GM12878 (cell line): ENCODE results near the gene TACC2. TPM values are rescaled to one million over a fixed set of nuclear protein-coding genes. Genes with fewer than 3 reads are reported as not detected.

Source experiments
- ATAC-seq: fragments of 200-7000 bp; cut with Tn5 transposase; 3 replicates; pipeline ENCODE4 v1.9.1; 2020; ENCODE audit warnings: mild to moderate bottlenecking, moderate library complexity
- BruUV-seq: library from RNA; stranded (reverse); fragments of 400-500 nt; replicated peaks from 2 replicates; lab custom pipeline; 2021; lab: Mats Ljungman, UMichigan
- CTCF ChIA-PET: fragments of 300-600 bp; sonication (Branson Sonifier 250); formaldehyde crosslinking; extraction: SDS; loops from one replicate; lab custom pipeline; 2021; ENCODE audit warnings: inconsistent platforms; lab: Yijun Ruan, JAX
- POLR2A ChIA-PET: fragments of 350-600 bp; formaldehyde crosslinking; extraction: SDS; loops from one replicate; lab custom pipeline; 2021; ENCODE audit warnings: inconsistent platforms; lab: Charles Lee
- RAD21 ChIA-PET: fragments of 300-600 bp; sonication (Branson Sonifier 250); formaldehyde crosslinking; loops from one replicate; lab custom pipeline; 2023; ENCODE audit warnings: antibody characterized with exemption; ENCODE audit not compliant: unreplicated experiment; lab: Charles Lee
- SMC1A ChIA-PET: fragments of 300-600 bp; sonication (Branson Sonifier 250); formaldehyde crosslinking; loops from one replicate; lab custom pipeline; 2023; ENCODE audit not compliant: unreplicated experiment, uncharacterized antibody; lab: Charles Lee
- DNase-seq: peaks from one replicate; pipeline ENCODE4 v3.0.0-alpha.2; 2011; ENCODE audit warnings: low read depth, low spot score
- FAIRE-seq: peaks from 3 replicates; lab custom pipeline; 2011; peaks lifted over from hg19 to GRCh38; lab: Jason Lieb, UNC
- H2AFZ ChIP-seq: 2 replicates; pipeline ENCODE4 v1.6.0; 2011; ENCODE audit warnings: low read depth, low read length, control low read depth; ENCODE audit not compliant: control insufficient read depth
- H3K27ac ChIP-seq: 2 replicates; pipeline ENCODE4 v1.5.1; 2011; ENCODE audit warnings: control low read depth; ENCODE audit not compliant: control insufficient read depth, insufficient read depth
- H3K27me3 ChIP-seq, 2 experiments: replicated peaks in 1 of 2; 2 replicates each; pipeline versions ENCODE4 v1.6.0 to v1.6.1; 2011; ENCODE audit warnings: low read length in 1 of 2; ENCODE audit not compliant: control insufficient read depth in 2 of 2, insufficient read depth in 2 of 2
- H3K36me3 ChIP-seq, 2 experiments: 2 replicates each; pipeline ENCODE4 v1.5.1; 2011; ENCODE audit warnings: low read length in 1 of 2; ENCODE audit not compliant: control insufficient read depth in 2 of 2, insufficient read depth in 2 of 2
- H3K4me1 ChIP-seq: 2 replicates; pipeline ENCODE4 v1.6.1; 2011; ENCODE audit warnings: mild to moderate bottlenecking, low read length, moderate library complexity, mixed read lengths; ENCODE audit not compliant: control insufficient read depth, insufficient read depth
- H3K4me2 ChIP-seq: 2 replicates; pipeline ENCODE4 v1.6.0; 2011; ENCODE audit warnings: control low read depth; ENCODE audit not compliant: control insufficient read depth, insufficient read depth
- H3K4me3 ChIP-seq: fragments of 200-600 bp; sonication (generic); 2 replicates; pipeline ENCODE4 v1.5.1; 2016
- H3K79me2 ChIP-seq: 2 replicates; pipeline ENCODE4 v1.6.0; 2011; ENCODE audit warnings: low read length; ENCODE audit not compliant: control insufficient read depth, insufficient read depth
- H3K9ac ChIP-seq: 2 replicates; pipeline ENCODE4 v1.8.0; 2011; ENCODE audit warnings: low read length, control low read depth, mixed read lengths; ENCODE audit not compliant: control insufficient read depth, insufficient read depth
- H3K9me3 ChIP-seq: replicated peaks from 3 replicates; pipeline ENCODE4 v1.5.1; 2011; ENCODE audit warnings: mild to moderate bottlenecking, low read length; ENCODE audit not compliant: control insufficient read depth, insufficient read depth
- H4K20me1 ChIP-seq: 2 replicates; pipeline ENCODE4 v1.6.0; 2011; ENCODE audit not compliant: control insufficient read depth, insufficient read depth
- ASH2L ChIP-seq: fragments of 300-600, 200-600 bp; sonication (generic); IDR thresholded peaks from 2 replicates; pipeline ENCODE4 v1.6.1; 2017; ENCODE audit warnings: low read depth, mild to moderate bottlenecking, borderline replicate concordance
- CEBPB ChIP-seq, 2 experiments: fragments of 150-350 bp in 1 of 2; IDR thresholded peaks; 2 replicates each; pipeline ENCODE4 v1.6.1; 2012 to 2014; ENCODE audit warnings: low read depth in 2 of 2, low read length in 2 of 2, borderline replicate concordance in 1 of 2, inconsistent platforms in 1 of 2
- CHD1 ChIP-seq: IDR thresholded peaks from 2 replicates; pipeline ENCODE4 v1.6.1; 2012; ENCODE audit warnings: low read depth, low read length, improper control_type of control experiment
- EGR1 ChIP-seq, 2 experiments: IDR thresholded peaks; 1 replicate in 1 of 2; 2 replicates in 1 of 2; pipeline ENCODE4 v1.6.1; 2011 to 2012; ENCODE audit warnings: low read depth in 2 of 2, low read length in 2 of 2, borderline replicate concordance in 1 of 2, mild to moderate bottlenecking in 1 of 2, moderate library complexity in 1 of 2
- FOS ChIP-seq: IDR thresholded peaks from 3 replicates; pipeline ENCODE4 v1.6.1; 2011; ENCODE audit warnings: borderline replicate concordance; ENCODE audit not compliant: insufficient read length; ENCODE audit errors: extremely low read depth
- IKZF2 ChIP-seq, 2 experiments: fragments of 450-650 bp; IDR thresholded peaks; 2 replicates each; pipeline ENCODE4 v1.6.1; 2017; ENCODE audit warnings: mild to moderate bottlenecking in 2 of 2, moderate library complexity in 2 of 2
- IRF3 ChIP-seq: fragments of 450-650 bp; IDR thresholded peaks from 2 replicates; pipeline ENCODE4 v1.6.1; 2014; ENCODE audit warnings: mild to moderate bottlenecking
- NR2C1 ChIP-seq: fragments of 450-650 bp; IDR thresholded peaks from 2 replicates; pipeline ENCODE4 v1.6.1; 2017; ENCODE audit warnings: antibody characterized with exemption, mild to moderate bottlenecking, moderate library complexity
- SMAD5 ChIP-seq: IDR thresholded peaks from 2 replicates; pipeline ENCODE4 v1.6.1; 2016; ENCODE audit warnings: antibody characterized with exemption, low read depth
- TAF1 ChIP-seq: IDR thresholded peaks from 2 replicates; pipeline ENCODE4 v1.6.1; 2011; ENCODE audit warnings: mild to moderate bottlenecking, low read depth, low read length, borderline replicate concordance
- TCF7 ChIP-seq: IDR thresholded peaks from 2 replicates; pipeline ENCODE4 v1.6.1; 2014; ENCODE audit warnings: antibody characterized with exemption, borderline replicate concordance
- YBX1 ChIP-seq: fragments of 450-650 bp; IDR thresholded peaks from 2 replicates; pipeline ENCODE4 v1.6.1; 2016; ENCODE audit warnings: antibody characterized with exemption
- ZNF217 ChIP-seq: fragments of 450-650 bp; IDR thresholded peaks from 2 replicates; pipeline ENCODE4 v1.6.1; 2017; ENCODE audit warnings: antibody characterized with exemption, mild to moderate bottlenecking
- WGBS: methylation state at CpG from one replicate; pipeline ENCODE4 v1.1.6; 2016; ENCODE audit warnings: low lambda C conversion rate; ENCODE audit not compliant: insufficient replicate concordance, insufficient coverage; ENCODE audit errors: missing lambda C conversion rate; 5-methylcytosine and 5-hydroxymethylcytosine counted together
- in situ Hi-C: fragments of 300-500 bp; cut with MboI; formaldehyde crosslinking; loops from 9 replicates; pipeline ENCODE4 v1.14.3; 2018; ENCODE audit warnings: mixed read lengths
- intact Hi-C: fragments of 100-400 bp; cut with micrococcal nuclease; formaldehyde crosslinking; loops from one replicate; pipeline ENCODE4 v1.14.2; 2022; ENCODE audit not compliant: unreplicated experiment
- polyA plus RNA-seq, 11 experiments: library from polyadenylated mRNA; depleted of rRNA in 4 of 11; unstranded in 6 of 11; stranded (reverse) in 5 of 11; fragments of >200 nt; fragmentation: Nextera tagmentation in 4 of 11; fragmentation: Illumina TruSeq in 1 of 11; extraction: Ambion mirVana in 4 of 11; extraction: Trizol in 1 of 11; gene quantifications; 1 replicate in 1 of 11; 2 replicates in 10 of 11; pipeline versions ENCODE4 v1.2.1 to v1.2.3, GENCODE V29; 2011 to 2016; ENCODE audit warnings: inconsistent platforms in 2 of 11, missing spikeins in 2 of 11, low read depth in 1 of 11
- total RNA-seq, 4 experiments: library from RNA; depleted of rRNA in 3 of 4; stranded (reverse); fragments of >200 nt in 3 of 4; fragmentation: Illumina TruSeq in 1 of 4; extraction: Trizol in 1 of 4; gene quantifications; 2 replicates each; pipeline versions ENCODE4 v1.2.1 to v1.2.3, GENCODE V29; 2013 to 2021

The TACC2 gene
- total and polyA plus RNA-seq, 10 of the 15 experiments (the other 5 are each of a cell fraction or from before 2014, with no cell fraction given) = 0.07 to 0.64 (median 0.13) TPM; not detected in 5

- Histone ChIP-seq H3K4me2 (no peak overlapping the region), H3K79me2 (no peaks in the 10 kb centered on the region), H3K9me3 (no peaks in the 10 kb centered on the region), H3K36me3 (no peaks in the 10 kb centered on the region), H3K27me3 (no peaks in the 10 kb centered on the region), H4K20me1 (no peaks in the 10 kb centered on the region), H3K9ac (no peak overlapping the region), H3K27ac (no peak overlapping the region), H2AFZ (no peak overlapping the region), H3K4me1 (no peaks in the 10 kb centered on the region), H3K4me3 (no peak overlapping the region)
- FAIRE-seq (no peak), ATAC-seq (no peak), DNase-seq (no peak)
- POLR2A ChIA-PET = no interaction called here
- no peak for TF ChIP-seq YBX1
- TF ChIP-seq SMAD5 = no peak
- no peak for TF ChIP-seq ASH2L
- TF ChIP-seq TCF7 = no peak
- no peak for TF ChIP-seq EGR1 (IDR thresholded peaks at IDR 0.05; ENCODE audit: borderline replicate concordance in 1 of 2, low read depth in 2 of 2, low read length in 2 of 2)
- no peak for TF ChIP-seq CEBPB (IDR thresholded peaks at IDR 0.05; ENCODE audit: borderline replicate concordance in 1 of 2, low read depth in 2 of 2, low read length in 2 of 2)
- no peak for TF ChIP-seq IKZF2 (IDR thresholded peaks at IDR 0.05)
- no peak for TF ChIP-seq CHD1
- no peak for TF ChIP-seq FOS
- no peak for TF ChIP-seq ZNF217
- no peak for TF ChIP-seq NR2C1
- no peak for TF ChIP-seq IRF3
- no peak for TF ChIP-seq TAF1
- RAD21 ChIA-PET = no interaction called here
- in situ Hi-C loops = no loop called here
- 56% methylated on average over 8 of the region's 8 CpGs for WGBS
- CTCF ChIA-PET = no interaction called here
- no TSS peak for BruUV-seq
- SMC1A ChIA-PET = no interaction called here
- intact Hi-C loops = no loop called here
Observed at GRCh38 chr10:122122493-122122892, 133.5 kb downstream of the TACC2 start.
